ENCODE results near the gene UQCC2.

UQCC2 gene

GRCh38 chr6:33738153-33738552, 26.7 kb upstream of the UQCC2 start:
- no peak for DNase-seq (ENCODE audit: low read depth)
- TF ChIP-seq CTCF (conservative IDR thresholded peaks at IDR 0.05; ENCODE audit: low read depth, low read length), result no peak

GRCh38 chr6:33737267-33738026, 25.9 kb upstream of the UQCC2 start:
- no peak for TF ChIP-seq CTCF (conservative IDR thresholded peaks at IDR 0.05; ENCODE audit: low read depth, low read length)
- no peak overlapping the region for H3K4me3 ChIP-seq (ENCODE audit: low read depth, low read length)
- DNase-seq (ENCODE audit: low read depth), result no peak

More at GRCh38 chr6:33738153-33738552, 26.7 kb upstream of the UQCC2 start:
- H3K4me3 ChIP-seq (ENCODE audit: low read depth, low read length), result no peak overlapping the region

- DNase-seq (ENCODE audit: low read depth), result no peak
- no peak for TF ChIP-seq CTCF (conservative IDR thresholded peaks at IDR 0.05; ENCODE audit: low read depth, low read length)
- no peak overlapping the region for H3K4me3 ChIP-seq (ENCODE audit: low read depth, low read length)
Observed at GRCh38 chr6:33735216-33735615, 23.7 kb upstream of the UQCC2 start.

- H3K4me3 ChIP-seq (ENCODE audit: low read depth, low read length), result no peak overlapping the region
- no peak for TF ChIP-seq CTCF (conservative IDR thresholded peaks at IDR 0.05; ENCODE audit: low read depth, low read length)
- DNase-seq (ENCODE audit: low read depth), result no peak
Observed at GRCh38 chr6:33733709-33734007, 22.2 kb upstream of the UQCC2 start.

- TF ChIP-seq CTCF (conservative IDR thresholded peaks at IDR 0.05; ENCODE audit: low read depth, low read length), result no peak
Observed at GRCh38 chr6:33732817-33733708, 21.6 kb upstream of the UQCC2 start.

GRCh38 chr6:33732385-33732784, 20.9 kb upstream of the UQCC2 start:
- no peak for DNase-seq (ENCODE audit: low read depth)
- H3K4me3 ChIP-seq (ENCODE audit: low read depth, low read length), result no peak overlapping the region
- TF ChIP-seq CTCF (conservative IDR thresholded peaks at IDR 0.05; ENCODE audit: low read depth, low read length), result no peak

More at GRCh38 chr6:33732817-33733708, 21.6 kb upstream of the UQCC2 start:
- peak; percentile 18 for DNase-seq (ENCODE audit: low read depth)
- H3K4me3 ChIP-seq (ENCODE audit: low read depth, low read length), result no peak overlapping the region
